K562 (cell line): ENCODE measurements around the gene ASB6. TPM values are rescaled to one million over a fixed set of nuclear protein-coding genes. Genes with fewer than 3 reads are reported as not detected.

ENCODE experiments used
- ARID3B ChIP-seq: fragments of 250-450 bp; sonication (Bioruptor Pico); IDR thresholded peaks from 2 replicates; pipeline ENCODE4 v1.4.0; 2020; ENCODE audit warnings: borderline replicate concordance
- ATF1 ChIP-seq, 2 experiments: fragments of 450-650 bp in 1 of 2; IDR thresholded peaks; 2 replicates each; pipeline ENCODE4 v1.6.1; 2016; ENCODE audit warnings: missing compliant biosample characterization in 1 of 2, missing genetic modification characterization in 1 of 2
- BMI1 ChIP-seq: fragments of 150-350 bp; IDR thresholded peaks from 2 replicates; pipeline ENCODE4 v1.6.1; 2014; ENCODE audit warnings: low read length
- BRD4 ChIP-seq: fragments of 200-600 bp; sonication (generic); IDR thresholded peaks from 2 replicates; pipeline ENCODE4 v1.6.1; 2017; ENCODE audit warnings: inconsistent platforms
- CCAR2 ChIP-seq: fragments of 200-400 bp; formaldehyde crosslinking; IDR thresholded peaks from 2 replicates; pipeline ENCODE4 v1.6.1; 2017; ENCODE audit warnings: mild to moderate bottlenecking, low read depth, low read length
- CHAMP1 ChIP-seq: fragments of 450-650 bp; IDR thresholded peaks from 2 replicates; pipeline ENCODE4 v1.6.1; 2016; ENCODE audit warnings: mild to moderate bottlenecking
- CREB1 ChIP-seq, 2 experiments: sonication (generic) in 1 of 2; formaldehyde crosslinking in 1 of 2; IDR thresholded peaks; 2 replicates each; pipeline versions ENCODE4 v1.6.1 to v1.8.0; 2012 to 2022; ENCODE audit warnings: inconsistent platforms in 1 of 2, mild to moderate bottlenecking in 1 of 2, missing genetic modification reagents in 1 of 2, moderate library complexity in 1 of 2
- HDAC6 ChIP-seq: IDR thresholded peaks from 2 replicates; pipeline ENCODE4 v1.6.1; 2012; ENCODE audit warnings: low read depth, mild to moderate bottlenecking, control low read depth, inconsistent platforms, low read length, moderate library complexity
- HES1 ChIP-seq: fragments of 450-650 bp; IDR thresholded peaks from 2 replicates; pipeline ENCODE4 v1.6.1; 2016; ENCODE audit warnings: low read depth, mild to moderate bottlenecking, moderate library complexity
- HMG20B ChIP-seq: fragments of 250-450 bp; sonication (Bioruptor Pico); IDR thresholded peaks from 2 replicates; pipeline ENCODE4 v1.5.0; 2021; ENCODE audit warnings: mild to moderate bottlenecking
- ILK ChIP-seq: fragments of 450-650 bp; IDR thresholded peaks from 2 replicates; pipeline ENCODE4 v1.6.1; 2016; ENCODE audit warnings: missing genetic modification characterization, low read depth, mild to moderate bottlenecking, missing compliant biosample characterization, moderate library complexity, borderline replicate concordance
- POLR2B ChIP-seq: fragments of 450-650 bp; IDR thresholded peaks from 2 replicates; pipeline ENCODE4 v1.6.1; 2018; ENCODE audit warnings: low read depth; ENCODE audit not compliant: partially characterized antibody
- TEAD1 ChIP-seq, 2 experiments: fragments of 450-650 bp in 1 of 2; sonication (generic) in 1 of 2; formaldehyde crosslinking; IDR thresholded peaks; 2 replicates each; pipeline versions ENCODE4 v1.4.0 to v1.8.0; 2020 to 2022; ENCODE audit warnings: mild to moderate bottlenecking in 2 of 2, missing genetic modification reagents in 1 of 2
- polyA plus RNA-seq, 8 experiments: library from polyadenylated mRNA; depleted of rRNA in 4 of 8; stranded (reverse) in 5 of 8; unstranded in 3 of 8; fragments of >200 nt; fragmentation: Nextera tagmentation in 2 of 8; fragmentation: Illumina TruSeq in 1 of 8; extraction: Ambion mirVana in 2 of 8; extraction: Trizol in 1 of 8; gene quantifications; 2 replicates each; pipeline versions ENCODE4 v1.2.1 to v1.2.3, GENCODE V29; 2011 to 2014; ENCODE audit warnings: inconsistent platforms in 1 of 8, missing spikeins in 1 of 8
- total RNA-seq, 7 experiments: library from RNA; depleted of rRNA in 6 of 7; stranded (reverse); fragments of >200 nt in 6 of 7; fragmentation: Illumina TruSeq in 2 of 7; extraction: Trizol in 2 of 7; gene quantifications; 2 replicates each; pipeline versions ENCODE4 v1.2.1 to v1.2.3, GENCODE V29; 2011 to 2021; ENCODE audit warnings: low replicate concordance in 1 of 7
- TF ChIP-seq, protein P1 (sequence below), 2 experiments: IDR thresholded peaks; 2 replicates each; pipeline ENCODE4 v1.6.1; 2012; ENCODE audit warnings: improper control_type of control experiment in 2 of 2, low read depth in 2 of 2, low read length in 2 of 2, borderline replicate concordance in 1 of 2
- TF ChIP-seq, protein P2 (sequence below): IDR thresholded peaks from 2 replicates; pipeline ENCODE4 v1.6.1; 2011; ENCODE audit warnings: borderline replicate concordance, low read depth, mild to moderate bottlenecking, moderate library complexity, low read length; ENCODE audit not compliant: insufficient read depth, poor library complexity, severe bottlenecking

The ASB6 gene
- total and polyA plus RNA-seq, 9 of the 15 experiments (the other 6 are each of a cell fraction or from before 2014, with no cell fraction given): 0.92 to 17.8 (median 11.3) TPM

GRCh38 chr9:129624947-129625346 lies 17.0 kb downstream of the ASB6 start (continued):
- TF ChIP-seq, protein P1, sequence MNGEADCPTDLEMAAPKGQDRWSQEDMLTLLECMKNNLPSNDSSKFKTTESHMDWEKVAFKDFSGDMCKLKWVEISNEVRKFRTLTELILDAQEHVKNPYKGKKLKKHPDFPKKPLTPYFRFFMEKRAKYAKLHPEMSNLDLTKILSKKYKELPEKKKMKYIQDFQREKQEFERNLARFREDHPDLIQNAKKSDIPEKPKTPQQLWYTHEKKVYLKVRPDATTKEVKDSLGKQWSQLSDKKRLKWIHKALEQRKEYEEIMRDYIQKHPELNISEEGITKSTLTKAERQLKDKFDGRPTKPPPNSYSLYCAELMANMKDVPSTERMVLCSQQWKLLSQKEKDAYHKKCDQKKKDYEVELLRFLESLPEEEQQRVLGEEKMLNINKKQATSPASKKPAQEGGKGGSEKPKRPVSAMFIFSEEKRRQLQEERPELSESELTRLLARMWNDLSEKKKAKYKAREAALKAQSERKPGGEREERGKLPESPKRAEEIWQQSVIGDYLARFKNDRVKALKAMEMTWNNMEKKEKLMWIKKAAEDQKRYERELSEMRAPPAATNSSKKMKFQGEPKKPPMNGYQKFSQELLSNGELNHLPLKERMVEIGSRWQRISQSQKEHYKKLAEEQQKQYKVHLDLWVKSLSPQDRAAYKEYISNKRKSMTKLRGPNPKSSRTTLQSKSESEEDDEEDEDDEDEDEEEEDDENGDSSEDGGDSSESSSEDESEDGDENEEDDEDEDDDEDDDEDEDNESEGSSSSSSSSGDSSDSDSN (IDR thresholded peaks at IDR 0.05; ENCODE audit: borderline replicate concordance in 1 of 2, low read depth in 2 of 2, low read length in 2 of 2): 0 out of 4 replicates have a peak, but pooled peaks of 1 of the 2 experiments have one; percentile 6
- TF ChIP-seq CCAR2 (no peak), TEAD1 (CRISPR knock-in tag; IDR thresholded peaks at IDR 0.05) (no peak), CREB1 (IDR thresholded peaks at IDR 0.05) (peak; percentile 38; the same call in 1 of the 2 replicates), CREB1 (CRISPR knock-in tag; IDR thresholded peaks at IDR 0.05) (no peak), CHAMP1 (no peak), HMG20B (CRISPR knock-in tag) (no peak), HES1 (no peak), HDAC6 (no peak), ILK (tag) (no peak), ATF1 (CRISPR knock-in tag; IDR thresholded peaks at IDR 0.05) (no peak), ATF1 (tag; IDR thresholded peaks at IDR 0.05) (peak; percentile 37), ARID3B (CRISPR knock-in tag) (no peak), BMI1 (no peak), BRD4 (no peak), POLR2B (no peak)
- TF ChIP-seq, protein P2, sequence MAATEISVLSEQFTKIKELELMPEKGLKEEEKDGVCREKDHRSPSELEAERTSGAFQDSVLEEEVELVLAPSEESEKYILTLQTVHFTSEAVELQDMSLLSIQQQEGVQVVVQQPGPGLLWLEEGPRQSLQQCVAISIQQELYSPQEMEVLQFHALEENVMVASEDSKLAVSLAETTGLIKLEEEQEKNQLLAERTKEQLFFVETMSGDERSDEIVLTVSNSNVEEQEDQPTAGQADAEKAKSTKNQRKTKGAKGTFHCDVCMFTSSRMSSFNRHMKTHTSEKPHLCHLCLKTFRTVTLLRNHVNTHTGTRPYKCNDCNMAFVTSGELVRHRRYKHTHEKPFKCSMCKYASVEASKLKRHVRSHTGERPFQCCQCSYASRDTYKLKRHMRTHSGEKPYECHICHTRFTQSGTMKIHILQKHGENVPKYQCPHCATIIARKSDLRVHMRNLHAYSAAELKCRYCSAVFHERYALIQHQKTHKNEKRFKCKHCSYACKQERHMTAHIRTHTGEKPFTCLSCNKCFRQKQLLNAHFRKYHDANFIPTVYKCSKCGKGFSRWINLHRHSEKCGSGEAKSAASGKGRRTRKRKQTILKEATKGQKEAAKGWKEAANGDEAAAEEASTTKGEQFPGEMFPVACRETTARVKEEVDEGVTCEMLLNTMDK: no peak
